Neuronal stem cell (in vitro differentiated cells): Measurements from ENCODE around the gene MON1A. TPM values are rescaled to one million over a fixed set of nuclear protein-coding genes. Genes with fewer than 3 reads are reported as not detected.

Experiments used
- DNase-seq: peaks from one replicate; pipeline ENCODE4 v3.0.0-alpha.2; 2013; ENCODE audit warnings: low spot score
- H2AFZ ChIP-seq: one replicate; pipeline ENCODE4 v1.6.1; 2013; ENCODE audit warnings: mild to moderate bottlenecking, low read length, inconsistent platforms
- H2AK5ac ChIP-seq: 2 replicates; pipeline ENCODE4 v1.6.1; 2013; ENCODE audit warnings: low read depth, mild to moderate bottlenecking, inconsistent platforms, low read length, moderate library complexity, mixed read lengths
- H2BK120ac ChIP-seq: 2 replicates; pipeline ENCODE4 v1.6.1; 2013; ENCODE audit warnings: low read depth, mild to moderate bottlenecking, inconsistent platforms, low read length, moderate library complexity, mixed read lengths
- H2BK12ac ChIP-seq: one replicate; pipeline ENCODE4 v1.6.1; 2013; ENCODE audit warnings: low read length, inconsistent platforms
- H2BK15ac ChIP-seq: 2 replicates; pipeline ENCODE4 v1.6.1; 2013; ENCODE audit warnings: mild to moderate bottlenecking, low read length, inconsistent platforms, mixed read lengths
- H2BK5ac ChIP-seq: one replicate; pipeline ENCODE4 v1.6.1; 2013; ENCODE audit warnings: inconsistent platforms, mild to moderate bottlenecking, low read length, moderate library complexity
- H3K14ac ChIP-seq: one replicate; pipeline ENCODE4 v1.6.1; 2013; ENCODE audit warnings: low read length, inconsistent platforms
- H3K18ac ChIP-seq: 2 replicates; pipeline ENCODE4 v1.6.1; 2013; ENCODE audit warnings: low read length, inconsistent platforms
- H3K23ac ChIP-seq: 2 replicates; pipeline ENCODE4 v1.6.1; 2013; ENCODE audit warnings: low read depth, mild to moderate bottlenecking, mixed read lengths, low read length, inconsistent platforms; ENCODE audit not compliant: poor library complexity
- H3K27ac ChIP-seq: replicated peaks from 3 replicates; pipeline ENCODE4 v1.5.1; 2013; ENCODE audit warnings: low read length, inconsistent platforms
- H3K27me3 ChIP-seq, 3 experiments: 2 replicates each; pipeline ENCODE4 v1.6.1; 2013; ENCODE audit warnings: low read length in 3 of 3, mild to moderate bottlenecking in 2 of 3, inconsistent platforms in 1 of 3, low read depth in 1 of 3, mixed read lengths in 1 of 3, moderate library complexity in 1 of 3; ENCODE audit not compliant: control insufficient read depth in 3 of 3, insufficient read depth in 3 of 3
- H3K36me3 ChIP-seq, 2 donors: replicated peaks in 1 of 2; 2 replicates each; pipeline ENCODE4 v1.6.1; 2013; ENCODE audit warnings: low read length in 2 of 2; ENCODE audit not compliant: control insufficient read depth in 2 of 2, insufficient read depth in 2 of 2
- H3K4ac ChIP-seq: 2 replicates; pipeline ENCODE4 v1.6.1; 2013; ENCODE audit warnings: inconsistent platforms, mild to moderate bottlenecking, low read length, moderate library complexity
- H3K4me1 ChIP-seq, 2 donors: 1 replicate in 1 of 2; 2 replicates in 1 of 2; pipeline ENCODE4 v1.6.1; 2013; ENCODE audit warnings: low read length in 2 of 2, low read depth in 1 of 2; ENCODE audit not compliant: control insufficient read depth in 2 of 2, insufficient read depth in 1 of 2
- H3K4me2 ChIP-seq: one replicate; pipeline ENCODE4 v1.6.1; 2013; ENCODE audit warnings: mild to moderate bottlenecking, low read length, inconsistent platforms; ENCODE audit not compliant: insufficient read depth, poor library complexity, severe bottlenecking
- H3K4me3 ChIP-seq, 2 donors: 2 replicates each; pipeline ENCODE4 v1.5.1; 2013; ENCODE audit warnings: low read length in 2 of 2, mild to moderate bottlenecking in 2 of 2, inconsistent platforms in 1 of 2, moderate library complexity in 1 of 2
- H3K79me1 ChIP-seq: one replicate; pipeline ENCODE4 v1.6.1; 2013; ENCODE audit warnings: low read depth, mild to moderate bottlenecking, inconsistent platforms, low read length, moderate library complexity
- H3K9ac ChIP-seq: one replicate; pipeline ENCODE4 v1.6.1; 2013; ENCODE audit warnings: mild to moderate bottlenecking, low read depth, low read length, inconsistent platforms; ENCODE audit not compliant: poor library complexity
- H3K9me3 ChIP-seq, 2 donors: replicated peaks in 1 of 2; 2 replicates each; pipeline versions ENCODE3 to v1.6.1; 2013; ENCODE audit warnings: low read length in 2 of 2, mild to moderate bottlenecking in 2 of 2, inconsistent platforms in 1 of 2, low read depth in 1 of 2, mixed read lengths in 1 of 2, moderate library complexity in 1 of 2; ENCODE audit not compliant: control insufficient read depth in 2 of 2, insufficient read depth in 1 of 2
- H4K8ac ChIP-seq: one replicate; pipeline ENCODE4 v1.6.1; 2013; ENCODE audit warnings: low read depth, mild to moderate bottlenecking, inconsistent platforms, low read length, moderate library complexity
- H4K91ac ChIP-seq: one replicate; pipeline ENCODE4 v1.6.1; 2013; ENCODE audit warnings: low read length, low read depth, mild to moderate bottlenecking, inconsistent platforms; ENCODE audit not compliant: poor library complexity
- WGBS, 2 donors: extraction: QIAGEN DNeasy Blood & Tissue Kit; methylation state at CpG; one replicate each; pipeline ENCODE4 v1.1.7; 2013; ENCODE audit warnings: missing lambda C conversion rate in 2 of 2, mixed read lengths in 1 of 2; ENCODE audit not compliant: insufficient read length in 2 of 2, insufficient replicate concordance in 1 of 2; ENCODE audit errors: extremely low coverage in 2 of 2; 5-methylcytosine and 5-hydroxymethylcytosine counted together
- small RNA-seq: library from polyadenylated mRNA; stranded (forward); fragments of <200 nt; extraction: miRNeasy Mini kit (QIAGEN cat#:217004); gene quantifications from one replicate; pipeline ENCODE3, GENCODE V24; 2013; ENCODE audit not compliant: insufficient read depth

Gene MON1A

DNA sequence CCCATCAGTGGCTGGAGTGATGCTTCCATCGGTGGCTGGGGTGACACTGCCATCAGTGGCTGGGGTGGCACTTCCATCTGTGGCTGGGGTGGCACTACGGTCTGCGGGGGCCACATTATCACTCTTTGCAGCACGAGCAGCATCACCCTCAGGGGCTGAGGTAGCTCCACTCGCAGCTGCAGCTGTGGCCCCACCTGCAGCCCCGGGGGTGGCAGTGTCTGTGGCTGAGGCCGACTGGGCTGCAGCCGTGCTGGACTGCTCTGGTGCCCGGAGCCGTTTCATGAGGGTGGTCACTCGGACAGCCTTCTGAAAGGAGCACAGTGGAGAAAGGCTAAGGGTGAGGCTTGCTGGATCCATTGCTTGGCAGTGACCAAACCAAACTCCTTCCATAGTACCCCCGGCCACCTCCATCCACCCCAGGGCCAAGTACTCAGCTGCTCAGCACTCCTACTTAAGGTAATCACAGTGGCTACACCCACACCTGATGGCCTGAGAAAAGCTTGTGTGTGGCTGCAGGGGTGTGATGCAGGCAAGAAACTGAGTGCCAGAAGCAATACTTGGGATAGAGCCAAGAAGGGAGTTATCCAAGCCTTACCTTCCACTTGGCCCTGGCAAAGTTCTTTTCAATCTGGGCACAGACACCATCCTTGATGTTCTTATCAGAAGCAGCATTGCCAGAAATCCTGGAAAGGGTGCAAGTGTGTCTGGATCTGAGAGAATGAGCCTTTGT is 69.9 kb downstream of the MON1A start:
- Histone ChIP-seq H3K27ac (no peak overlapping the region), H3K23ac (no peak overlapping the region), H2BK12ac (no peak overlapping the region), H3K18ac (no peak overlapping the region), H3K4me3 (no peak overlapping the region), H3K79me1 (peaks cover 9% of the 10 kb centered on the region), H4K91ac (no peak overlapping the region), H2AFZ (no peak overlapping the region), H2BK15ac (no peak overlapping the region), H2BK5ac (no peak overlapping the region), H3K9me3 (no peaks in the 10 kb centered on the region), H3K4me1 (peaks cover 5 to 9% of the 10 kb centered on the region in 2 donors), H4K8ac (no peak overlapping the region), H3K9ac (no peak overlapping the region), H3K4ac (no peak overlapping the region), H2BK120ac (no peak overlapping the region), H3K4me2 (no peak overlapping the region), H2AK5ac (no peak overlapping the region), H3K27me3 (no peaks in the 10 kb centered on the region), H3K14ac (no peak overlapping the region), H3K36me3 (peaks cover 10 to 36% of the 10 kb centered on the region in 2 donors)
- no peak for DNase-seq
- no CpG with 5 or more reads among the region's 12 CpGs for WGBS, 2 donors

Small RNAs within 50 kb of the gene (small RNA-seq; reads per million reads assigned to genes)
- not detected for gene RN7SL217P
